Retinal pigment epithelial cell (primary cell): ENCODE results near the gene DNM1.
A peak's percentile ranks its signal among the peaks of the same experiment; 100 is the strongest.

Experiments used
- DNase-seq: peaks from one replicate; pipeline ENCODE4 v3.0.0-alpha.2; 2010; ENCODE audit warnings: low read depth
- H3K4me3 ChIP-seq: 2 replicates; pipeline ENCODE4 v1.5.1; 2011; ENCODE audit warnings: mild to moderate bottlenecking, low read length, control low read depth, moderate library complexity
- TF ChIP-seq, protein P1 (sequence below): conservative IDR thresholded peaks from 2 replicates; pipeline ENCODE4 v1.5.1; 2011; ENCODE audit warnings: low read depth, low read length, control low read depth, inconsistent platforms

DNM1 gene

DNA sequence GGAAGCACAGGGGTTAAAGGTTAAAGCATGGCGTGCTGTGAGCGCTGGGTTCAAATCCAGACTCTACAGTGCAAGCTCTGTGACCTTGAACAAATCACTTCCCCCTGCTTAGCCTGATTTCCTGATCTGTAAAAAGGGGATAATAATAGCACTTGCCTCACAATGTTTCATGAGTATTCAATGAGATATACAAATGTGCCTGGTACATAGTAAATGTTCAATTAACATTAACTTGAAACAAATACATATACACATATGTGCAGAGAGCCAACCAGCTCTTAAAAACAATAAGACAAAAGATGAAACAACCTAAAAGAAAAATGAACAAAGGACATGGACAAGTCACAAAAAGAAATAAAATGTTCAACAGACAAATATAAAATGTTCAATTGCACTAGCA, 15.8 kb upstream of the DNM1 start:
- TF ChIP-seq, protein P1, sequence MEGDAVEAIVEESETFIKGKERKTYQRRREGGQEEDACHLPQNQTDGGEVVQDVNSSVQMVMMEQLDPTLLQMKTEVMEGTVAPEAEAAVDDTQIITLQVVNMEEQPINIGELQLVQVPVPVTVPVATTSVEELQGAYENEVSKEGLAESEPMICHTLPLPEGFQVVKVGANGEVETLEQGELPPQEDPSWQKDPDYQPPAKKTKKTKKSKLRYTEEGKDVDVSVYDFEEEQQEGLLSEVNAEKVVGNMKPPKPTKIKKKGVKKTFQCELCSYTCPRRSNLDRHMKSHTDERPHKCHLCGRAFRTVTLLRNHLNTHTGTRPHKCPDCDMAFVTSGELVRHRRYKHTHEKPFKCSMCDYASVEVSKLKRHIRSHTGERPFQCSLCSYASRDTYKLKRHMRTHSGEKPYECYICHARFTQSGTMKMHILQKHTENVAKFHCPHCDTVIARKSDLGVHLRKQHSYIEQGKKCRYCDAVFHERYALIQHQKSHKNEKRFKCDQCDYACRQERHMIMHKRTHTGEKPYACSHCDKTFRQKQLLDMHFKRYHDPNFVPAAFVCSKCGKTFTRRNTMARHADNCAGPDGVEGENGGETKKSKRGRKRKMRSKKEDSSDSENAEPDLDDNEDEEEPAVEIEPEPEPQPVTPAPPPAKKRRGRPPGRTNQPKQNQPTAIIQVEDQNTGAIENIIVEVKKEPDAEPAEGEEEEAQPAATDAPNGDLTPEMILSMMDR = no peak
- no peak for DNase-seq
- no peak overlapping the region for H3K4me3 ChIP-seq

DNA sequence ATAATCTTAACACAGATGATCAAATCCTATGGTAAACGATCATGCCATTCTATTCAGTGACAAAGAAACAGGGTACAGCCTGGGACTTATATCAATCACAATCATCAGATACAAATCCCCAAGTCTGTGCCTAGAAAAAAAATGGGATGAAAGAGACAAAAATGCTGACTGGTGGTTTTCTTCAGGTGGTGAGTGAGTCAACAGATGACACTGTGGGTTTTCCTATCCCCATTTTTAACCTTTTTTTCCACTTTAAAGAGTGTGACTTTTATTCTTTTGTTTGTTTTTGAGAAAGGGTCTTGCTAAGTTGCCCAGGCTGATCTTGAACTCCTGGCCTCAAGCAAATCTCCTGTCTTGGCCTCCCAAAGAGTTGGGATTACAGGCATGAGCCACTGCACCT, 15.0 kb upstream of the DNM1 start:
- TF ChIP-seq, protein P1 = no peak
- no peak for DNase-seq
- no peak overlapping the region for H3K4me3 ChIP-seq

GRCh38 chr9:128190013-128190412, 13.2 kb upstream of the DNM1 start:
- H3K4me3 ChIP-seq = no peak overlapping the region
- TF ChIP-seq, protein P1 = no peak
- DNase-seq = no peak

DNA sequence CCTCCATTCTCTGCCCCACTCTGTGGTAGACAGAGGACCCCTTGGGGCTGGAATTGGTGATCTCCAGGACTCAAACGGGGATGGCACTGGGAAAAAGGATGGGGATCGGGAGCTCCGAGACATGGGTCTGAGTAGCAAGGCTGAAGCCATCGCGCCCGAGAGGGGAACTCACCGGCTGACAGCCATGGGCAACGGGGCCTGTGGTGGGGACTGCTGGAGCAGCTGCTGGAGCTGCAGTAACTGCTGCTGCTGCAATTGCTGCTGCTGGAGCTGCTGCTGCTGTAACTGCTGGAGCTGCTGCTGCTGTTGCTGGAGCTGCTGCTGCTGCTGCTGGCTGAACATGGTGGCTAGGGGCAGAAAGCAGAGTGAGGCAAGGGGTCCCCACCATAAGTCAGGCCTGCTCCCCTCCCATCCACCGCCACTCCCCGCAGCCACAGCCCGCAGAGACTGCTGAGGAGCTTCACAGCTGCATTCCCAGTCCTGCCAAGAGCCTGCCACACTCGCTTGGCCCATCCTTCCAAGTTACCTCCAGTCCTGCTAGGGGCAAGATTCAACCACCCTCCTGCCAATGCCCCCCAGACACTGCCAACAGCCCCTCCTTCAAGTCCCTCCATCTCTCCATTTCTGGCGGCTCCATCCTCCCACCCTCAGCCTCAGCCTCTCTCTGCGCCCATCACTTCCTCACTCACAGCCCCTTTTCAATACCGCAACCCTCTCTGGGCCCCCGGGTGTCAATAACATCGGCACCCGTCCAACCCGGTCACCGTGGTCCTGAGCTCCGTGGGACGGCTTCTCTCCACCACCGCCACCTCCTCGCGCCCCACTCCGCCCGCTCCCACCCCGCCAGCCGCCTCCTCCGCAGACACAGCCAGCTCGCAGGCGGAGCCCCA, 12.4 kb upstream of the DNM1 start:
- no peak for DNase-seq
- TF ChIP-seq, protein P1 = no peak
- peak overlapping the region; percentile 73 for H3K4me3 ChIP-seq

DNA sequence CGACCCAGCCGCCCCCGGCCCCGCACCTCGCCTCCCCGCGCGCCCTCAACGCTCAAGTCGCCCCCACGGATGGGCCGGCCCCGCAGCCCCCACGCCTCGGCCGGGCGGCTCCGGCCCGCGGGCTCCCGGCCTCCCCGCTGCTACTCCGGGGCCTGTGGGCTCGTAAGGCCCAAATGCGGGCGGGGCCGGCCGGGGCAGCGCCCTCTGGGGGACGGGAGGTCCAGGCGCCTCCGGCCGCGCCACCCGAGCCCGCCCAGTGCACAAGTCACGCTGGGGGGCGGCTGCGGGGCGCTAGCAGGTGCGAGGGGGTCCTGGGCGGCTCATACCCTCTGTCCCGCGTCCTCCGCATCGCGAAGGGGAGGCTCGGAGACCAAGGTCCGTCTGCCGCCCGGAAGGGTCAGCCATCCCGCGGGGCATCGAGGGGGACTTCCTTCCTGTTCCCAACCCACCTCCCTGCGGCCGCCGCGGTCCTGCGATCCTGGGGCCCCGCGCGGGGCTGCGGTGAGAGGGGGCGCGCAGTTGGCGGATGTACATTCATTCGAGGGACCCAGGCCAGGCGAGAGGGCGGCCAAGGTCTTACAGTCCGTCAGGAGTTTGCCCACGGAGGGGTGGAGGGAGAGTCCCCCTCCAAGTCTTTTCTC, 11.7 kb upstream of the DNM1 start, which contains the start of gene CIZ1:
Gene CIZ1, minus strand, starts transcription at position 167 of the 641 bp plus-strand sequence. CDS start 715 bp downstream, outside the sequence.
- peak; percentile 36 for DNase-seq
- peak within 1 kb of the TSS; percentile 73 for H3K4me3 ChIP-seq
- TF ChIP-seq, protein P1 = peak; percentile 63

DNA sequence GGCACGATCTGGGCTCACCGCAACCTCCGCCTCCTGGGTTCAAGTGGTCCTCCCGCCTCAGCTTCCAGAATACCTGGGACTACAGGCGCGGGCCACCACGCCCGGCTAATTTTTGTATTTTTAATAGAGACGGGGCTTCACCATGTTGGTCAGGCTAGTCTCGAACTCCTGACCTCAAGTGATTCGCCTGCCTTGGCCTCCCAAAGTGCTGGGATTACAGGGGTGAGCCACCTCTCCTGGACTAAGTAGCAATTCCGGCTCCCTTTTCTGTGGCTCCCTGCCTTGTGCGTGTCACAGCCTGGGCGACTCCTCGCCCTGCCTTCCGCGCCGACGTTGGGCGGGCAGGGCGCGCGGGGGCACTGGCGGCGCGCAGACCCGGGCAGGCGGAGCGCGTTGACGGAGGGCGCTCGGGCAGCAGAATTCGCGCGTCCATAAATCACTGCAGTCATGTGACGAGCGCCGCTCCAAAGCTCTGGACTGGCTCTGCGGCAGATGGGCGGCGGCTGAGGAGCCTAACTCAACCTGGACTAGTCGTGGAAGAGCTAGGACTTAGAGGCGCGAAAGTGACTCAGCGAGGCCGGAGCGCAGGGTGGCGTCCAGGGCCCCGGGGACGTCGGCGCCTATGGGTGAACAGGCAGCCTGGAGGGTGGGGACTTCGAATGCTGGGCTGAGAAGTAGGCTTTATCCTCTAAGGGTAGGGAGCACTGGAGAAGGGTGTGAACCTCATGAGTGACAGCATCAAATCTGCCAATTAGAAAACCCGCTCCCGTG, 10.4 kb upstream of the DNM1 start:
- H3K4me3 ChIP-seq = peak overlapping the region; percentile 21
- DNase-seq = peak; percentile 90
- TF ChIP-seq, protein P1 = no peak
